GM23338 (cell line): Measurements from ENCODE around the gene NAA25.

Experiments
- CREB1 ChIP-seq: fragments of 250-450 bp; sonication (Bioruptor Pico); IDR thresholded peaks from 2 replicates; pipeline ENCODE4 v1.5.0; 2020; ENCODE audit warnings: low read depth, mild to moderate bottlenecking, moderate library complexity
- EZH2 ChIP-seq: fragments of 200-600 bp; sonication (generic); IDR thresholded peaks from one replicate; pipeline ENCODE4 v1.8.0; 2017; ENCODE audit warnings: antibody characterized with exemption, mild to moderate bottlenecking, low read depth; ENCODE audit not compliant: unreplicated experiment
- EZH2phosphoT487 ChIP-seq: fragments of 200-600 bp; sonication (generic); IDR thresholded peaks from one replicate; pipeline ENCODE4 v1.8.1; 2018; ENCODE audit warnings: antibody characterized with exemption; ENCODE audit not compliant: unreplicated experiment
- JUNB ChIP-seq: IDR thresholded peaks from one replicate; pipeline ENCODE4 v1.6.1; 2016; ENCODE audit warnings: antibody characterized with exemption; ENCODE audit not compliant: unreplicated experiment
- NANOG ChIP-seq: IDR thresholded peaks from 2 replicates; pipeline ENCODE4 v1.6.1; 2016; ENCODE audit warnings: antibody characterized with exemption, borderline replicate concordance
- POLR2AphosphoS5 ChIP-seq: IDR thresholded peaks from 2 replicates; pipeline ENCODE4 v1.6.1; 2016; ENCODE audit warnings: antibody characterized with exemption, low read depth
- STAT1 ChIP-seq: IDR thresholded peaks from one replicate; pipeline ENCODE4 v1.6.1; 2016; ENCODE audit warnings: antibody characterized with exemption; ENCODE audit not compliant: unreplicated experiment
- ZNF114 ChIP-seq: fragments of 250-450 bp; sonication (Bioruptor Pico); IDR thresholded peaks from 2 replicates; pipeline ENCODE4 v1.5.0; 2020; ENCODE audit warnings: mild to moderate bottlenecking, moderate library complexity
- ZNF331 ChIP-seq: fragments of 250-450 bp; sonication (Bioruptor Pico); IDR thresholded peaks from 2 replicates; pipeline ENCODE4 v1.5.0; 2020; ENCODE audit warnings: low read depth, mild to moderate bottlenecking, moderate library complexity
- TF ChIP-seq, protein P1 (sequence below), 2 experiments: fragments of 200-600 bp in 1 of 2; sonication (generic) in 1 of 2; conservative IDR thresholded peaks; 2 replicates each; pipeline versions ENCODE4 v1.5.1 to v1.6.1; 2016 to 2017; ENCODE audit warnings: antibody characterized with exemption in 2 of 2, low read depth in 2 of 2, mild to moderate bottlenecking in 2 of 2, moderate library complexity in 1 of 2
- TF ChIP-seq, protein P2 (sequence below): IDR thresholded peaks from one replicate; pipeline ENCODE4 v1.6.1; 2018; ENCODE audit warnings: antibody characterized with exemption; ENCODE audit not compliant: unreplicated experiment

DNA sequence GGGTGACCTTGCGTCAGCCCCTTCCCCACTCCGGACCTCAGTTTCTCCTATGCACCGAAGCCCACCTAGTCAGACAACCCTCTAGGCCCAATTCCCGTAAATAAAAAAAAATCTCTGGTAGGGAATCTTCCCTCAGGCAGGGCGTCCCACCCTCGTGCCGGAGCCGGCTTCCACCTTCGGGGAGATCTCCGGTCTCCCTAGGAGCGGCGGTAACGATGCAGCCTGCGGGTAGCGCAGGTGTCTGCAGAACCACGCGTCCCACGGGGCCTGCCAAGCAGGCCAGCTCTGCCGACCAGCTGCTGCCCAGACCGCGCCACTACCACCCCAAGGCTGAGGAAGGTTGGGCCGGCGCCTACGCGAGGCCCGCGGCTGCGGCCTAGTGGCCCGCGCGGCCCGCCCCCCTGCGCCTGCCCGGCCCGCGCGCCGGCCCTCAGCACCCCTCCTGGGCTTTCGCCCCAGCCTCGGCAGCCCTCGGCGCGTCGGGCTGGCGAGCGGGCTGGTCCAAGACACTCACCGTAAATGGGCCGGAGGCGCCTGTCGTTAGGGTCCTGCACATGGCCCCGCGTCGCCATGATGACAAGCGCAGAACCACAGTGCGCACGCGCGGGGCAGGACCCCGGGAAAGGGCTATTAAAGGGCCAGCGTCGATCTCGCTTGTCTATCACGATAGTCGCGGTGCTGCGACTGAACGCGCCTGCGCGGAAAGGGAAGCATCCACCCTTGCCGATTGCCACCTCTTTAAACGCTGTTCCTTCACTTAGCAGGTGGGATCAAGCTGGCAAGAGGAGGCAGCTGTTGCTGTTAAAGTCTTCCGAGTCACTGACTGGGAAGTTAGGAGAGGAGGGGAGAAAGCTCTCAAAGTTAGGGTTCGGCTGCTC lies at the start of gene NAA25:
- TF ChIP-seq EZH2 (no peak), ZNF114 (CRISPR knock-in tag) (no peak), POLR2AphosphoS5 (peak; percentile 91), STAT1 (no peak), CREB1 (CRISPR knock-in tag) (peak; percentile 37; the same call in 1 of the 2 replicates), EZH2phosphoT487 (no peak), ZNF331 (CRISPR knock-in tag) (no peak), JUNB (no peak), NANOG (no peak)
- TF ChIP-seq, protein P1, sequence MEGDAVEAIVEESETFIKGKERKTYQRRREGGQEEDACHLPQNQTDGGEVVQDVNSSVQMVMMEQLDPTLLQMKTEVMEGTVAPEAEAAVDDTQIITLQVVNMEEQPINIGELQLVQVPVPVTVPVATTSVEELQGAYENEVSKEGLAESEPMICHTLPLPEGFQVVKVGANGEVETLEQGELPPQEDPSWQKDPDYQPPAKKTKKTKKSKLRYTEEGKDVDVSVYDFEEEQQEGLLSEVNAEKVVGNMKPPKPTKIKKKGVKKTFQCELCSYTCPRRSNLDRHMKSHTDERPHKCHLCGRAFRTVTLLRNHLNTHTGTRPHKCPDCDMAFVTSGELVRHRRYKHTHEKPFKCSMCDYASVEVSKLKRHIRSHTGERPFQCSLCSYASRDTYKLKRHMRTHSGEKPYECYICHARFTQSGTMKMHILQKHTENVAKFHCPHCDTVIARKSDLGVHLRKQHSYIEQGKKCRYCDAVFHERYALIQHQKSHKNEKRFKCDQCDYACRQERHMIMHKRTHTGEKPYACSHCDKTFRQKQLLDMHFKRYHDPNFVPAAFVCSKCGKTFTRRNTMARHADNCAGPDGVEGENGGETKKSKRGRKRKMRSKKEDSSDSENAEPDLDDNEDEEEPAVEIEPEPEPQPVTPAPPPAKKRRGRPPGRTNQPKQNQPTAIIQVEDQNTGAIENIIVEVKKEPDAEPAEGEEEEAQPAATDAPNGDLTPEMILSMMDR (conservative IDR thresholded peaks at IDR 0.05; ENCODE audit: low read depth in 2 of 2): no peak
- TF ChIP-seq, protein P2, sequence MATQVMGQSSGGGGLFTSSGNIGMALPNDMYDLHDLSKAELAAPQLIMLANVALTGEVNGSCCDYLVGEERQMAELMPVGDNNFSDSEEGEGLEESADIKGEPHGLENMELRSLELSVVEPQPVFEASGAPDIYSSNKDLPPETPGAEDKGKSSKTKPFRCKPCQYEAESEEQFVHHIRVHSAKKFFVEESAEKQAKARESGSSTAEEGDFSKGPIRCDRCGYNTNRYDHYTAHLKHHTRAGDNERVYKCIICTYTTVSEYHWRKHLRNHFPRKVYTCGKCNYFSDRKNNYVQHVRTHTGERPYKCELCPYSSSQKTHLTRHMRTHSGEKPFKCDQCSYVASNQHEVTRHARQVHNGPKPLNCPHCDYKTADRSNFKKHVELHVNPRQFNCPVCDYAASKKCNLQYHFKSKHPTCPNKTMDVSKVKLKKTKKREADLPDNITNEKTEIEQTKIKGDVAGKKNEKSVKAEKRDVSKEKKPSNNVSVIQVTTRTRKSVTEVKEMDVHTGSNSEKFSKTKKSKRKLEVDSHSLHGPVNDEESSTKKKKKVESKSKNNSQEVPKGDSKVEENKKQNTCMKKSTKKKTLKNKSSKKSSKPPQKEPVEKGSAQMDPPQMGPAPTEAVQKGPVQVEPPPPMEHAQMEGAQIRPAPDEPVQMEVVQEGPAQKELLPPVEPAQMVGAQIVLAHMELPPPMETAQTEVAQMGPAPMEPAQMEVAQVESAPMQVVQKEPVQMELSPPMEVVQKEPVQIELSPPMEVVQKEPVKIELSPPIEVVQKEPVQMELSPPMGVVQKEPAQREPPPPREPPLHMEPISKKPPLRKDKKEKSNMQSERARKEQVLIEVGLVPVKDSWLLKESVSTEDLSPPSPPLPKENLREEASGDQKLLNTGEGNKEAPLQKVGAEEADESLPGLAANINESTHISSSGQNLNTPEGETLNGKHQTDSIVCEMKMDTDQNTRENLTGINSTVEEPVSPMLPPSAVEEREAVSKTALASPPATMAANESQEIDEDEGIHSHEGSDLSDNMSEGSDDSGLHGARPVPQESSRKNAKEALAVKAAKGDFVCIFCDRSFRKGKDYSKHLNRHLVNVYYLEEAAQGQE: no peak
